Endothelial cell of umbilical vein (primary cell): ENCODE results near the gene OSBPL9. TPM values are rescaled to one million over a fixed set of nuclear protein-coding genes. Genes with fewer than 3 reads are reported as not detected.

ENCODE experiments used
- BruUV-seq: library from RNA; stranded (reverse); fragments of 400-500 nt; replicated peaks from 2 replicates; lab custom pipeline; 2021; lab: Mats Ljungman, UMichigan
- CTCF ChIA-PET: fragments of 300-600, 350-600 bp; sonication (Branson Sonifier 250); formaldehyde crosslinking; loops from one replicate; lab custom pipeline; 2021; ENCODE audit warnings: antibody characterized with exemption, inconsistent platforms; lab: Charles Lee
- POLR2A ChIA-PET: fragments of 300-600, 350-600 bp; sonication (Branson Sonifier 250); formaldehyde crosslinking; loops from one replicate; lab custom pipeline; 2021; ENCODE audit warnings: antibody characterized with exemption, inconsistent platforms; lab: Charles Lee
- DNase-seq: peaks from one replicate; pipeline ENCODE4 v3.0.0-alpha.2; 2011; ENCODE audit warnings: low read depth, low spot score
- FAIRE-seq: peaks from 2 replicates; lab custom pipeline; 2011; peaks lifted over from hg19 to GRCh38; lab: Jason Lieb, UNC
- H2AFZ ChIP-seq: 2 replicates; pipeline ENCODE4 v1.6.0; 2012; ENCODE audit warnings: low read depth, low read length, control low read depth, inconsistent platforms
- H3K27ac ChIP-seq: 2 replicates; pipeline ENCODE4 v1.5.1; 2011; ENCODE audit warnings: low read depth, mild to moderate bottlenecking, control low read depth, low read length, moderate library complexity; ENCODE audit not compliant: insufficient read depth
- H3K27me3 ChIP-seq, 2 experiments: 2 replicates each; pipeline versions ENCODE4 v1.6.0 to v1.6.1; 2011; ENCODE audit warnings: low read length in 2 of 2, mixed read lengths in 1 of 2; ENCODE audit not compliant: control insufficient read depth in 2 of 2, insufficient read depth in 2 of 2
- H3K36me3 ChIP-seq, 2 experiments: 2 replicates in 1 of 2; 3 replicates in 1 of 2; pipeline ENCODE4 v1.5.1; 2011; ENCODE audit warnings: low read length in 2 of 2, mild to moderate bottlenecking in 1 of 2, moderate library complexity in 1 of 2; ENCODE audit not compliant: control insufficient read depth in 2 of 2, insufficient read depth in 2 of 2; ENCODE audit errors: extremely low read depth in 1 of 2
- H3K4me1 ChIP-seq: 3 replicates; pipeline ENCODE4 v1.5.1; 2011; ENCODE audit warnings: mild to moderate bottlenecking, low read length; ENCODE audit not compliant: control insufficient read depth, insufficient read depth; ENCODE audit errors: extremely low read depth
- H3K4me2 ChIP-seq: 2 replicates; pipeline ENCODE4 v1.6.1; 2011; ENCODE audit warnings: low read length, control low read depth, mixed read lengths; ENCODE audit not compliant: insufficient read depth
- H3K4me3 ChIP-seq, 3 experiments: fragments of 200-600 bp in 1 of 3; sonication (generic), shearing (Covaris generic) in 1 of 3; replicated peaks in 1 of 3; 2 replicates each; pipeline ENCODE4 v1.5.1; 2011 to 2016; ENCODE audit warnings: control low read depth in 3 of 3, low read length in 3 of 3, mild to moderate bottlenecking in 2 of 3, inconsistent platforms in 1 of 3, low read depth in 1 of 3, moderate library complexity in 1 of 3; ENCODE audit not compliant: insufficient read depth in 1 of 3
- H3K79me2 ChIP-seq: 2 replicates; pipeline ENCODE4 v1.6.0; 2012; ENCODE audit warnings: low read length, inconsistent platforms; ENCODE audit not compliant: control insufficient read depth, insufficient read depth
- H3K9ac ChIP-seq: replicated peaks from 2 replicates; pipeline ENCODE3; 2011; ENCODE audit warnings: low read length, control low read depth; ENCODE audit not compliant: insufficient read depth; ENCODE audit errors: extremely low read depth
- H3K9me1 ChIP-seq: replicated peaks from 3 replicates; pipeline ENCODE4 v1.6.0; 2011; ENCODE audit warnings: mild to moderate bottlenecking, low read length; ENCODE audit not compliant: control insufficient read depth, insufficient read depth; ENCODE audit errors: extremely low read depth
- H3K9me3 ChIP-seq: replicated peaks from 2 replicates; pipeline ENCODE4 v1.5.1; 2012; ENCODE audit warnings: low read length, inconsistent platforms; ENCODE audit not compliant: control insufficient read depth, insufficient read depth
- H4K20me1 ChIP-seq: replicated peaks from 2 replicates; pipeline ENCODE3; 2011; ENCODE audit warnings: mild to moderate bottlenecking, low read length; ENCODE audit not compliant: control insufficient read depth, insufficient read depth; ENCODE audit errors: extremely low read depth
- EZH2 ChIP-seq: IDR thresholded peaks from 2 replicates; pipeline ENCODE4 v1.6.1; 2012; ENCODE audit warnings: borderline replicate concordance, low read depth, mild to moderate bottlenecking, moderate library complexity, low read length, inconsistent platforms; ENCODE audit not compliant: severe bottlenecking
- FOS ChIP-seq: IDR thresholded peaks from 2 replicates; pipeline ENCODE4 v1.6.1; 2011; ENCODE audit warnings: mild to moderate bottlenecking, low read length, moderate library complexity, borderline replicate concordance; ENCODE audit not compliant: insufficient read depth
- GATA2 ChIP-seq: IDR thresholded peaks from 2 replicates; pipeline ENCODE4 v1.7.0; 2011; ENCODE audit warnings: low read depth, mild to moderate bottlenecking, moderate library complexity, mixed read lengths, low read length; ENCODE audit not compliant: insufficient read length, insufficient read depth
- JUN ChIP-seq: IDR thresholded peaks from 2 replicates; pipeline ENCODE4 v1.6.1; 2011; ENCODE audit warnings: borderline replicate concordance, low read depth; ENCODE audit not compliant: insufficient read length, insufficient read depth
- MYC ChIP-seq: IDR thresholded peaks from one replicate; pipeline ENCODE4 v1.6.1; 2011; ENCODE audit warnings: mild to moderate bottlenecking, low read depth, low read length
- POLR2A ChIP-seq: IDR thresholded peaks from 2 replicates; pipeline ENCODE4 v1.6.1; 2012; ENCODE audit warnings: low read depth, mild to moderate bottlenecking, control low read depth, low read length
- POLR2AphosphoS5 ChIP-seq: IDR thresholded peaks from 2 replicates; pipeline ENCODE4 v1.6.1; 2012; ENCODE audit warnings: low read depth, mild to moderate bottlenecking, control low read depth, low read length, moderate library complexity; ENCODE audit not compliant: insufficient read depth
- dilution Hi-C: fragments of 300-500 bp; cut with MboI; formaldehyde crosslinking; loops from one replicate; pipeline ENCODE4 v1.15.0; 2019; ENCODE audit warnings: low sequenced_read_pairs; ENCODE audit not compliant: extremely low pct_ligation_motif_present
- intact Hi-C: fragments of 100-400 bp; cut with micrococcal nuclease; formaldehyde crosslinking; loops from one replicate; pipeline ENCODE4 v1.10.0; 2022
- polyA plus RNA-seq, 4 experiments: library from polyadenylated mRNA; depleted of rRNA in 3 of 4; stranded (reverse) in 3 of 4; unstranded in 1 of 4; fragments of >200 nt; gene quantifications; 2 replicates each; pipeline versions ENCODE4 v1.2.1 to v1.2.3, GENCODE V29; 2011 to 2012; ENCODE audit warnings: missing spikeins in 1 of 4
- total RNA-seq: library from RNA; stranded (reverse); gene quantifications from 2 replicates; pipeline ENCODE4 v1.2.3, GENCODE V29; 2021
- TF ChIP-seq, protein P1 (sequence below): IDR thresholded peaks from 2 replicates; pipeline ENCODE4 v1.6.1; 2011; ENCODE audit not compliant: insufficient read depth, insufficient read length
- TF ChIP-seq, protein P2 (sequence below), 2 donors: IDR thresholded peaks; 1 replicate in 1 of 2; 2 replicates in 1 of 2; pipeline ENCODE4 v1.5.1; 2011; ENCODE audit warnings: low read length in 2 of 2, mild to moderate bottlenecking in 2 of 2, moderate library complexity in 2 of 2, control low read depth in 1 of 2, inconsistent platforms in 1 of 2, low read depth in 1 of 2; ENCODE audit not compliant: insufficient read depth in 1 of 2; ENCODE audit errors: extremely low read depth in 1 of 2

Gene OSBPL9
- total and polyA plus RNA-seq, 2 donors (not counting 3 experiments of a cell fraction or from before 2014, with no cell fraction given): 46.2 to 80.3 TPM

DNA sequence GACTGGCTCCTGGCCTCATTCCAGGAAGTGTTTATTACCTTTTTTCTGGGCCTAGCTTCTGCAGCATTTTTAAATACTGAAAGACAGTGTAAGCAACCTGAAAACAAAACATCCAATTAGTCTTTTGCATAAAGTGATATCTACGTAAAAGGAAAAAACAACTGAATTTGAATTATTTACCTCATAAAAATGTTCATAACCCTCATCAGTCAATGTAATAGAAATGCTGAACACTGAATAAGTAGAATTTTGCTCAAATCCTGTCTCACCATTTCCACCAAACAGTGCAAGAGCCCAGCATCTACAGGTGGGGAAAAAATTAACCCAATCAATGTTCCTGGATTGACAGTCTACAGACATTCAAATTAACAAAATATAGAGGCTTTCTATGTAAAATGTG, 197.6 kb downstream of the OSBPL9 start:
- no peak for DNase-seq
- no peaks in the 10 kb centered on the region for H3K79me2 ChIP-seq
- no peak overlapping the region for H2AFZ ChIP-seq
- POLR2A ChIA-PET: no interaction called here
- dilution Hi-C loops: no loop called here
- TF ChIP-seq, protein P1, sequence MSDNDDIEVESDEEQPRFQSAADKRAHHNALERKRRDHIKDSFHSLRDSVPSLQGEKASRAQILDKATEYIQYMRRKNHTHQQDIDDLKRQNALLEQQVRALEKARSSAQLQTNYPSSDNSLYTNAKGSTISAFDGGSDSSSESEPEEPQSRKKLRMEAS: no peak
- no peak for TF ChIP-seq POLR2AphosphoS5
- no peak for TF ChIP-seq EZH2
- TF ChIP-seq, protein P2, sequence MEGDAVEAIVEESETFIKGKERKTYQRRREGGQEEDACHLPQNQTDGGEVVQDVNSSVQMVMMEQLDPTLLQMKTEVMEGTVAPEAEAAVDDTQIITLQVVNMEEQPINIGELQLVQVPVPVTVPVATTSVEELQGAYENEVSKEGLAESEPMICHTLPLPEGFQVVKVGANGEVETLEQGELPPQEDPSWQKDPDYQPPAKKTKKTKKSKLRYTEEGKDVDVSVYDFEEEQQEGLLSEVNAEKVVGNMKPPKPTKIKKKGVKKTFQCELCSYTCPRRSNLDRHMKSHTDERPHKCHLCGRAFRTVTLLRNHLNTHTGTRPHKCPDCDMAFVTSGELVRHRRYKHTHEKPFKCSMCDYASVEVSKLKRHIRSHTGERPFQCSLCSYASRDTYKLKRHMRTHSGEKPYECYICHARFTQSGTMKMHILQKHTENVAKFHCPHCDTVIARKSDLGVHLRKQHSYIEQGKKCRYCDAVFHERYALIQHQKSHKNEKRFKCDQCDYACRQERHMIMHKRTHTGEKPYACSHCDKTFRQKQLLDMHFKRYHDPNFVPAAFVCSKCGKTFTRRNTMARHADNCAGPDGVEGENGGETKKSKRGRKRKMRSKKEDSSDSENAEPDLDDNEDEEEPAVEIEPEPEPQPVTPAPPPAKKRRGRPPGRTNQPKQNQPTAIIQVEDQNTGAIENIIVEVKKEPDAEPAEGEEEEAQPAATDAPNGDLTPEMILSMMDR (IDR thresholded peaks at IDR 0.05; ENCODE audit: extremely low read depth in 1 of 2, insufficient read depth in 1 of 2, low read depth in 1 of 2, low read length in 2 of 2): no peak
- TF ChIP-seq GATA2: no peak
- TF ChIP-seq JUN: no peak
- no peak for TF ChIP-seq MYC
- no peak for TF ChIP-seq FOS
- TF ChIP-seq POLR2A: no peak
- no peaks in the 10 kb centered on the region for H3K27me3 ChIP-seq
- no peak overlapping the region for H3K4me3 ChIP-seq
- no peak for FAIRE-seq
- H3K36me3 ChIP-seq: peaks cover 3 to 14% of the 10 kb centered on the region in 2 experiments
- H3K4me1 ChIP-seq: no peaks in the 10 kb centered on the region
- no peaks in the 10 kb centered on the region for H3K9me3 ChIP-seq
- no peak overlapping the region for H3K9ac ChIP-seq
- no peaks in the 10 kb centered on the region for H3K9me1 ChIP-seq
- CTCF ChIA-PET: no interaction called here
- no peak overlapping the region for H3K27ac ChIP-seq
- no TSS peak for BruUV-seq
- H3K4me2 ChIP-seq: no peak overlapping the region
- intact Hi-C loops: loop anchor here (10.0 kb wide), 1 partner anchor 190 kb away; no protein-coding TSS in a partner anchor
- H4K20me1 ChIP-seq: no peaks in the 10 kb centered on the region
